ENCODE data around the gene PAQR7.

DNA sequence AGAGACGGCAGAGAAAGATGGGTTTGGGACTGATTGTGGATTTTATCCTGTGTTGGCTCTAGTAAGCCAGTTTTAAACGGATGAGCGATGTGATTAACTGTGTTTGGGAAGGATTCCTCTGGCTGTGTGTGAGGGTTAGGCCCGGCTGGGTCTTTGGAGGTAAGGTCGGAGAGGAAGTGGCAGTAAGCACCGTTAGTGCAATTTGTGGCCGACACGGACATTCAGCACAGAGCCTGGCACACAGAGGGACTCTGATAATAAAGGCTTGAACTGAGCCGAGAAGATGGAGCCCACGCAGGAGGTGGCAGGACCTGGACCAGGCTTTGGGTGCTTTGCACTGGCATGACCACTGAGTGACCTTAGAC lies 54.4 kb downstream of the PAQR7 start:
- no peak for TF ChIP-seq CTCF (IDR thresholded peaks at IDR 0.05)
- no peak for TF ChIP-seq ZFX (IDR thresholded peaks at IDR 0.05; ENCODE audit: borderline replicate concordance)
